ENCODE data around the gene PSME3IP1.
A peak's percentile ranks its signal among the peaks of the same experiment; 100 is the strongest.

Gene PSME3IP1, protein sequence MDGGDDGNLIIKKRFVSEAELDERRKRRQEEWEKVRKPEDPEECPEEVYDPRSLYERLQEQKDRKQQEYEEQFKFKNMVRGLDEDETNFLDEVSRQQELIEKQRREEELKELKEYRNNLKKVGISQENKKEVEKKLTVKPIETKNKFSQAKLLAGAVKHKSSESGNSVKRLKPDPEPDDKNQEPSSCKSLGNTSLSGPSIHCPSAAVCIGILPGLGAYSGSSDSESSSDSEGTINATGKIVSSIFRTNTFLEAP
- total RNA-seq, result 65.2 to 113 (median 92.8) reads per million in 9 experiments

DNA sequence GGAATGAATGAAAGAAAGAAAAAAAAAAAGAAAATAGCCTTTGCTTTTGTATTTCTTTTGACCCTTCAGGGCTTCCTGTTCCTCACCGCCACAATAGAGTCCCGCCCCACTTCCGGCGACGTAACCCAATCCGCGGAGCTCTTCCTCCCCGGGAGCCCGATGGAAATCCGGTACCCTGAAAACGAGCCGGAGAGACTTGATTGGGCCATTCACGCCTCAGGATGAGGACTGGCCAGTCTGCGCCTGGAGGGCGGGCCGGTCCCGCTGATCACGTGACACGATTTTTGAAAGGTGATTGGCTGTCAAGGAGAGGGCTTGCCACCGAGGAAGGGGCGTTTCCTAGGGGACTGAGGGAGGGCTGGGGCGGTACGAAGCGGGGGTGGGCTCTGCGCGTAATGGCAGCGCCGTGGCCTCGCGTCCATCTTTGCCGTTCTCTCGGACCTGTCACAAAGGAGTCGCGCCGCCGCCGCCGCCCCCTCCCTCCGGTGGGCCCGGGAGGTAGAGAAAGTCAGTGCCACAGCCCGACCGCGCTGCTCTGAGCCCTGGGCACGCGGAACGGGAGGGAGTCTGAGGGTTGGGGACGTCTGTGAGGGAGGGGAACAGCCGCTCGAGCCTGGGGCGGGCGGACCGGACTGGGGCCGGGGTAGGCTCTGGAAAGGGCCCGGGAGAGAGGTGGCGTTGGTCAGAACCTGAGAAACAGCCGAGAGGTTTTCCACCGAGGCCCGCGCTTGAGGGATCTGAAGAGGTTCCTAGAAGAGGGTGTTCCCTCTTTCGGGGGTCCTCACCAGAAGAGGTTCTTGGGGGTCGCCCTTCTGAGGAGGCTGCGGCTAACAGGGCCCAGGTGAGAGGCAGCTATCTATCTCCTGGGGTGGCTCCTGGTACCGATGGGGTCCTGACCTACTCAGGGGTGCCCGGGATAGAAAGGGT, at the start of gene PSME3IP1, which contains the start of gene RSPRY1:
Gene PSME3IP1 (minus strand): TSS at position 95 of the 927 bp plus-strand sequence. CDS start 12,185 bp downstream, outside the sequence.
Gene RSPRY1 (plus strand): TSS at position 385 of the 927 bp plus-strand sequence. CDS start 18,330 bp downstream, outside the sequence.
- Mint-ChIP-seq H3K27me3 (no peaks in the 10 kb centered on the region), H3K9me3 (no peaks in the 10 kb centered on the region), H3K27ac (peak within 1 kb of the TSS; percentile 99), H3K4me3 (peak within 1 kb of the TSS; percentile 96 to 99), H3K36me3 (ENCODE audit: insufficient read depth) (peaks cover 16% of the 10 kb centered on the region), H3K4me1 (ENCODE audit: low read depth in 2 of 2) (peaks cover 32 to 56% of the 10 kb centered on the region in 2 donors)
- DNase-seq (peak; percentile 99), ATAC-seq (replicated peaks) (peak; percentile 87)

DNA sequence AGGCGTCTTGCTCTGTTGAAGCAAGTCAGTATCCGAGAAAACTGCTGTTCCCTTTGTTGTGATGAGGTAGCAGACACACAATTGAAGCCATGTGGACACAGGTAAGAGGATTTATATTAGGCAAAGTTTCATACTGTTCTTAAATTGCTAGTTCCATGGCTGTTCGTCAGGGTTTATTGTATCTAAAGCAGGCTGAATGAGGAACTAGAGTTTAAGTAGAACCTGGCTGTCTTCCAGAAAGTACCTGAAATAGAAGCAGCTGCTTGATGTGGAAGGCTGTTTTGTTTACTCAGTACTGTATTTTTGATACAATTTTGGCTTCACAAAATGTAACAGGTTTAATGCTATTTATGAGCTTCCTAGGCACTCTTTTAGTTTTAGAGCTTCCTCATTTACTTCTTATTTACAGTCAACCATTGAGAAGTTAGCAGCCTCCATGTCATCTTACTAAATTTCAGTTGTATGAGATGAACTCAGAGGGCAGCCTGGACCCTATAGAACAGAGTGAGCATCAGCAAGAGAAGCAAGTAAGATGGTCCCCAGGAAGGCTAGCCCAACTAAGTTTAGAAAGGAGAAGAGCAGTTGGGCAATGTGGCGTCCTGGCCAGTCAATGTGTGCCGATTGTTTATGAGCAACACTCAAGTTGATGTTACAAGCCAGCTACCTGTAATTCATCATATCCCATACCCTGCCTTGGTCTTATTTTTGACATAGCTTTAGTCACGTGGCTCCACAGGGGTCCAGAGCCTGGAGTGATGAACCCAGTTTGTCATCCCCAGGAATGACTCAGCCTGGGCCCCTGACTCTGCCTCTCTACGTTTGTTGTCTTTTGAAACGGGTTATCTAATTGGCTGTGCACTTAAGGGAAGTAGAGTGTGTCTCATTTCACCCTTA, 49.5 kb upstream of the PSME3IP1 start:
- Mint-ChIP-seq H3K9me3 (no peaks in the 10 kb centered on the region), H3K4me3 (no peak overlapping the region), H3K27me3 (no peaks in the 10 kb centered on the region), H3K4me1 (ENCODE audit: low read depth in 2 of 2) (peaks cover 0 to 4% of the 10 kb centered on the region in 2 donors), H3K27ac (peak overlapping the region in 1 of 2 donors; percentile 23), H3K36me3 (ENCODE audit: insufficient read depth) (peaks cover 47% of the 10 kb centered on the region)
- ATAC-seq (replicated peaks) (no peak), DNase-seq (no peak)

DNA sequence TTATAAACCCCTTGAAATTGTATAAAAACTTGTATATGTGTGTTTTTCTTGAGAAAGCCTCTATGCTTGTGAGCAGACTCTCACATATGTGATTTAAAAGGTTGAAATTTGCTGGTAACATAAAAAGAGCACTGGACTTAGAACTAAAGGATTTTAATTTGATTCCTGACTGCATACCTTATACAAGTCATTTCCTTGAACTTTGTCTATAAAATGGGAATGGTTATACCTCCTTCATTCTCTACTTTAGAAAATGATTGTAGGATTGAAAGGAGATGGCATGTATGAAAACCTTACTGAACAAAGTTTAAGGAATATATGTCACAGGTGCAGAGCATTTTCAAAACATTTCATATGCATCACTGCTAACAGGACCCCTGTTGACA, 48.9 kb upstream of the PSME3IP1 start:
- Mint-ChIP-seq H3K4me1 (ENCODE audit: low read depth in 2 of 2) (peaks cover 0 to 4% of the 10 kb centered on the region in 2 donors), H3K9me3 (no peaks in the 10 kb centered on the region), H3K27me3 (no peaks in the 10 kb centered on the region), H3K27ac (peak overlapping the region in 1 of 2 donors; percentile 70), H3K36me3 (ENCODE audit: insufficient read depth) (peaks cover 53% of the 10 kb centered on the region), H3K4me3 (no peak overlapping the region)
- DNase-seq (no peak), ATAC-seq (replicated peaks) (no peak)

DNA sequence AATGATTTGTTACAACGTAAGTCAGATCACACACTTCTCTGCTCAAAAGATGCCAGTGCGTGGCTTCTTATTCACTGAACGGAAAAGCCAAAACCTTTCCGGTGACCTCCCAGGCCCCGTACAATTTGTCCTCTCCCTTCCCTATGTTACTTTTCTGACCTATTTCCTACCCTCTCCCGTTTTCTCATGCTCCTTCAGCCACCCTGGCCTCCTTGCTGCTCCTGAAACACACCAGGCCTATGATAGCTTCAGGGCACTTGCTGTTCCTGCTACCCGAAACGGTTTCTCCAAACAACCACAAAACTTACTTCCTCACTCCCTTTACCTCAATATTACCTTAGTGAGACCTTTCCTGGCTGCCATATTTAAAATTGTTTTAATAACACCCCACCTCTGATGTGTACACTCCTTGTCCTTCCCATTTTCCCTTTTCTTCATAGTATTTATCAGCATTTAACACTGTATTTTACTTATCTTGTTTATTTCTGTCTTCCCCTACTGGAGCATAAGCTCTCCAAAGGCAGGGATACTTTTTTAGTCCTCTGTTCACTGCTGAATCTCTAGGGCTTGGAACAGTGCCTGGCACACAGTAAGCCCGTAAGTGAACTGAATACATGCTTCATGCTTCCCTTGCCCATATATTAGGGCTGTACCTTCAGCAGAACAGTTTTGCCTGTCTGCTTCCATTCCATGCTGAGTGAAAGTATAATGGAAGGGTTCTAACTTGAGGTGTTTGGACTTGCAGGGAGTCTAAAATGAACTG, 48.3 kb upstream of the PSME3IP1 start:
- no peak overlapping the region for H3K4me3 Mint-ChIP-seq
- H3K27ac Mint-ChIP-seq, result peak overlapping the region in 1 of 2 donors; percentile 70
- DNase-seq (no peak), ATAC-seq (replicated peaks) (no peak)
- no peaks in the 10 kb centered on the region for H3K9me3 Mint-ChIP-seq
- no peaks in the 10 kb centered on the region for H3K27me3 Mint-ChIP-seq
- peaks cover 53% of the 10 kb centered on the region for H3K36me3 Mint-ChIP-seq (ENCODE audit: insufficient read depth)
- peaks cover 0 to 4% of the 10 kb centered on the region in 2 donors for H3K4me1 Mint-ChIP-seq (ENCODE audit: low read depth in 2 of 2)

DNA sequence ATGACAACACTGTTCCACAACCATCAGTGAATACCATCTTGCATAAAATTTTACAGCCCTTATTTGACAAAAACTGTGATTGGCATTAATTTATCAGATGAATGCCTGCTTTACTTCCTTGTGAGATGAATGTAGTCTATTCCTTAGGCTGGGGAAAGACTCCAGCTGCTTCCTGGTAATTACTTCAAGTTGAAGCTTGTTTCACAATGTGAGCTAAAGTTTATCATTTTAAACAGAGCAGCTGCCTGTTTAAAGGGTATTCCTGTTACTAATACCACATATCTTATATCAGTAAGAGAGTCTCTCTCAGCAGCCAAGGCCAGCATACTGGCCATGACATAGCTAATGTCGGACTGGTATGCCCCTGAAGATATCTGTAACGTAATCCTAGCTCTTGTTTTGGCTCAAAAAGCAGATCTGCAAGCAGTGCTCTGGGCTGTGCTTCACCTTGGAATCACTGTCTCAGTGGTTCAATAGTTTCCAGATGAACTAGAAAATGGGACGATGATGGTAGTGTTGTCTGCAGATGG, 46.0 kb upstream of the PSME3IP1 start:
- Mint-ChIP-seq H3K27ac (no peak overlapping the region), H3K4me3 (no peak overlapping the region), H3K27me3 (no peaks in the 10 kb centered on the region), H3K36me3 (ENCODE audit: insufficient read depth) (peaks cover 69% of the 10 kb centered on the region), H3K9me3 (no peaks in the 10 kb centered on the region), H3K4me1 (ENCODE audit: low read depth in 2 of 2) (peaks cover 0 to 4% of the 10 kb centered on the region in 2 donors)
- DNase-seq (no peak), ATAC-seq (replicated peaks) (no peak)

DNA sequence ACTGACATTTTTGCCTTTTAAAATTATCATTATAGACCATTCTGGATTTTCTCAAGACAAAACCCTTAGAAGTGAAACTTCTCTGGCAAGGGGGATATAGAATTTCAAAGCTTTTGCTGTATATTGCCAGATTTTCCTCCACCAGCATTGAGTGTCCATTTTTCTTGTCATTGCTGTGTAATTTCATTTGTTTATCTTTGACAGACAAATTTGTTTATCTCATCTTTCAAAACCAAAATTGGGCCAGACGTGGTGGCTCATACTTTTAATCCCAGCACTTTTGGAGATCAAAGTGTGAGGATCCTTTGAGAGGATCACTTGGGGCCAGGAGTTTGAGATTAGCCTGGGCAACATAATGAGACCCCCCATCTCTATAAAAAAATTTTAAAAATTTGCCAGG, 43.2 kb upstream of the PSME3IP1 start:
- ATAC-seq (replicated peaks) (no peak), DNase-seq (no peak)
- Mint-ChIP-seq H3K4me1 (ENCODE audit: low read depth in 2 of 2) (peaks cover 0 to 2% of the 10 kb centered on the region in 2 donors), H3K27me3 (no peaks in the 10 kb centered on the region), H3K9me3 (no peaks in the 10 kb centered on the region), H3K27ac (no peak overlapping the region), H3K4me3 (no peak overlapping the region), H3K36me3 (ENCODE audit: insufficient read depth) (peaks cover 76% of the 10 kb centered on the region)

DNA sequence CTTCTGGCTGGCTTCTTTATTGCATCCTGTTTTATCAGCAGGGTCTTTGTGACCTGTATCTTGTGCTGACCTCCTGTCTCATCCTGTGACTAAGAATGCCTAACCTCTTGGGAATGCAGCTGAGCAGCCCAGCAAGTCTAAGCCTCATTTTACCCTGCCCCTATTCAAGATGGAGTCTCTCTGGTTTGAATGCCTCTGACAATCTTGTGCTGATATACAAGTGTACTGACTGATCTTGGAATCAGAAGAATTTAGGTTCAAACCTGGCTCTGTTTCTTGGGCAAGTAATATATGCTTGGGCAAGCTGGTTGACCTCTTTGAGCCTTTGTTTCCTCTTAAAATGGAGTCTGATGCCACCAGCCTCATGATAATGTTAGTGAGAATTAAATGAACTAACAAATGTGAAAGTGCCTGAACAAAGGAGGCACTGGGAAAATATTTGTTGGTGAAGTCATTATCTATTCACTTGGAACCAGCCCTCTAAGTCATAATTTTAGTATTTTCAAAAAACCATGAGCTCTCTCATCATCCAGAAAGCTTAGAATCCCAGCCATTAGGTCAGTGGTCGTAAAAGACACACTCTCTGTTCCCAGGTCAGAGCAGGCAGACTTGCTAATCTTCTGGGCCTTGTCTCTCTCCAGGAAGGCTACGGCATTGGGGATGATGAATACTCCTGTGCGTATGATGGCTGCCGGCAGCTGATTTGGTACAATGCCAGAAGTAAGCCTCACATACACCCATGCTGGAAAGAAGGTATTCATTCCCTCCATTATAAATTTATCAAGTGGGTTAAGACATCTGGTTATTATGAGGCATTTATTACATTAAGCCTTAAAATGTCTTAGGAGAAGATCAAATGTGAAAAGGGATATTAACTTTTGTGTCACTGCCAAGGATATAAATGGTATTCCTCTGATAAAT, 41.1 kb upstream of the PSME3IP1 start:
- Mint-ChIP-seq H3K27me3 (no peaks in the 10 kb centered on the region), H3K4me1 (ENCODE audit: low read depth in 2 of 2) (no peaks in the 10 kb centered on the region), H3K9me3 (no peaks in the 10 kb centered on the region), H3K27ac (peak overlapping the region; percentile 71 to 77), H3K4me3 (no peak overlapping the region), H3K36me3 (ENCODE audit: insufficient read depth) (peaks cover 77% of the 10 kb centered on the region)
- ATAC-seq (replicated peaks), result no peak
- no peak for DNase-seq

DNA sequence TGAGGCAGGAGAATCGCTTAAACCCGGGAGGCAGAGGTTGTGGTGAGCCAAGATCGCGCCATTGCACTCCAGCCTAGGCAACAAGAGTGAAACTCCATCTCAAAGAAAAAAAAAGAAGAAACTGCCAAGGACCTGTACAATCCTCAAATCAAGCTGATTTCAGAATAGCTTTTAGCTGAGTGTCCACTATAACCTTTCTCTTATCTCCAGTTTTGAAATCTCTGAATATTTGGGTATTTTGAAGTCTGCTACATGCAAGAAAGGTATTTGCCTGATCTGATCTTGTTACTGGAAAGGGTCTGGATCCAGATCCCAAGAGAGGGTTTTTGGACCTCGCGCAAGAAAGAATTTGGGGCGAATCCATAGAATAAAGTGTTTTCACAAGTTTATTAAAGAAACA, 40.1 kb upstream of the PSME3IP1 start:
- Mint-ChIP-seq H3K27ac (no peak overlapping the region), H3K9me3 (no peaks in the 10 kb centered on the region), H3K4me3 (no peak overlapping the region), H3K27me3 (no peaks in the 10 kb centered on the region), H3K36me3 (ENCODE audit: insufficient read depth) (peaks cover 68% of the 10 kb centered on the region), H3K4me1 (ENCODE audit: low read depth in 2 of 2) (no peaks in the 10 kb centered on the region)
- no peak for DNase-seq
- no peak for ATAC-seq (replicated peaks)

DNA sequence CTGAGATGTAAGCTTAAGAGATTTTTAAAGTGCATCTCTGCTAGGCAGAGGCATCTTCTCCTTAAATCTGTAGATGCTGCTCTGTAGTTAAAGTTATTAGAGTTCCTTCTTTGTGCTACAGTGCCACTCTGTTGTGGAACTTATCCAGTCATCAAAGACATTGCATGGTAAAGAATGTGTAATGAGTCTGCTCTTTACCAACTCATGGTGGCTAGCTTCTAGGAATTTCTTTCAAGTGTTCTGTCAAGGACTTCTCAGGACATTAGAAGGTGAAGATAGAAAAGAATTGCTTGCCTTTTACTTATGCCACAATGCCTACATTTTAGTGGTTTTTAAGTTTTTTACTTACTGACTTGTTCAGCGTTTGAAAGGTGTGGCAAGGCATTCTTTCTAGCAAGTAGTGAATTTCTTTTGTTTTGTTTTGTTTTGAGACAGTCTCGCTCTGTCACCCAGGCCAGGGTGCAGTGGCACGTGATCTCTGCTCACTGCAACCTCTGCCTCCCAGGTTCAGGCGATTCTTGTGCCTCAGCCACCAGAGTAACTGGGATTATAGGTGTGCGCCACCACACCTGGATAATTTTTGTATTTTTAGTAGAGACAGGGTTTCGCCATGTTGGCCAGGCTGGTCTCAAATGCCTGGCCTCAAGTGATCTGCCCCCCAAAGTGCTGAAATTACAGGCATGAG, 39.0 kb upstream of the PSME3IP1 start:
- H3K9me3 Mint-ChIP-seq, result no peaks in the 10 kb centered on the region
- H3K4me3 Mint-ChIP-seq, result no peak overlapping the region
- H3K36me3 Mint-ChIP-seq (ENCODE audit: insufficient read depth), result peaks cover 58% of the 10 kb centered on the region
- H3K27ac Mint-ChIP-seq, result no peak overlapping the region
- DNase-seq (no peak), ATAC-seq (replicated peaks) (no peak)
- no peaks in the 10 kb centered on the region for H3K4me1 Mint-ChIP-seq (ENCODE audit: low read depth in 2 of 2)
- no peaks in the 10 kb centered on the region for H3K27me3 Mint-ChIP-seq

DNA sequence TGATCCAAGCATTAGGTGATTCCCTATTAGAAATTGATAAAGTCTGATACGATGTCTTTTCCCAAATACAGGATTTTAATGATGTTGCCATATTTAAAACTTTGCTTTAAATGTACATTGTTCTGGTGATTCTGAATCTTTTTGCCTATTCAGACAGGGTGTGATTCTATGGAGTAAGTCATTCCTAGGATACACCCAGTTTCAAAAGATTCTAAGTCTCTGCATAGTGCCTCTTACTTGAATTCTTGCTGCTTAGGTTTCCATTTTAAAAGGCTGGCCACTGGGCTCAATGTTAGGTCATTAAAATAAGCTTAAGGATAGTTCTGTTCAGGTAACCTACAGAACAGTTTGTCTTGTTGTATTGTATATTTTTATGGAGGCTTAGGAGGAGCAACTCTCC, 37.2 kb upstream of the PSME3IP1 start:
- no peak for DNase-seq
- Mint-ChIP-seq H3K36me3 (ENCODE audit: insufficient read depth) (peaks cover 61% of the 10 kb centered on the region), H3K27ac (no peak overlapping the region), H3K9me3 (no peaks in the 10 kb centered on the region), H3K4me1 (ENCODE audit: low read depth in 2 of 2) (no peaks in the 10 kb centered on the region), H3K4me3 (no peak overlapping the region), H3K27me3 (no peaks in the 10 kb centered on the region)
- no peak for ATAC-seq (replicated peaks)

DNA sequence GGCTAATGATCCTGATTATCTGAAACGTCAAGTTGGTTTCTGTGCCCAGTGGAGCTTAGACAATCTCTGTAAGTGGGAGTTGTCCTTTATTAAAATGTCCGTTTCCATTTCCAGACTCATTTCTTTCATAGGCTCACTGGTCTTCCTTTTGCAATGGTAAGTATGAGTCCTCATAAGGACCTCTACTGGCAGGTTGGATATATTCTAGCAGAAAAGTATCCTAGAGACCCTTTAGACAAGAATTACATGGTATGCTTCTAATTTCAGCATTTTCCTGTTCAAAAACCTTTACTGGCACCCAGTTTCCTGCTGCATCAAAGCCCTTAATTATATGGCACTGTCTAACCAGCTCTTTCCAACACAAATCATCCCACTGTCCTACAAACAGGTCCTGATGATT, 31.1 kb upstream of the PSME3IP1 start:
- H3K36me3 Mint-ChIP-seq (ENCODE audit: insufficient read depth), result peaks cover 65% of the 10 kb centered on the region
- H3K27me3 Mint-ChIP-seq, result no peaks in the 10 kb centered on the region
- no peak overlapping the region for H3K27ac Mint-ChIP-seq
- DNase-seq (no peak), ATAC-seq (replicated peaks) (no peak)
- peaks cover 0 to 3% of the 10 kb centered on the region in 2 donors for H3K4me1 Mint-ChIP-seq (ENCODE audit: low read depth in 2 of 2)
- H3K4me3 Mint-ChIP-seq, result no peak overlapping the region
- peaks cover 0 to 5% of the 10 kb centered on the region in 2 donors for H3K9me3 Mint-ChIP-seq

Data from effector memory CD8-positive, alpha-beta T cell (primary cell).